ENCODE results near the gene CACNA1D.
"Not testable (repeated sequence)": the region's sequence is repeated elsewhere in the genome, so short reads cannot be mapped to it uniquely, and the experiment has no call there.

CACNA1D gene

DNA sequence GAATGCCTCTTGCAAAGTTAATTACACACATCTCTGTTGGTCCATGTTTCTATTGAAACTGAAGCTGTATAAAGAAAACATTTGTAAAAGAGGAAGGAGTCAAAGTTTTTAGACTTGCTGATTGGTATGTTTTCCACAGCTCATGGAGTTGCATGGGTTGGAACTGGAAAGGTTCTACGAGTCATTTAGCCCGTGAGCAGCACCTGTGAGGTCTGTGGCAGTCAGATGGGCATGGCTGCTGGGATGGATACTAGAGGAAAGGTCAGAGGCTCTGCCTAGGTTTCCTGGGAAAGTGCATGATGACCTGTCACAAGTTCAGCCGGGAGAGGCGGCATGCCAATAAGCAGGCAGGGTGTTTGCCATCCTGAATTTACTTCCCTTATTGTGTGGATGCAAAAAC, 155.4 kb downstream of the CACNA1D start:
- H3K36me3 ChIP-seq (ENCODE audit: control insufficient read depth, insufficient read depth, low read length), result no peaks in the 10 kb centered on the region
- no peaks in the 10 kb centered on the region for H3K9me3 ChIP-seq (ENCODE audit: control insufficient read depth, insufficient read depth, low read length)
- no peak overlapping the region for H3K4me3 ChIP-seq (ENCODE audit: low read depth, low read length)
- no peaks in the 10 kb centered on the region for H3K27me3 ChIP-seq (ENCODE audit: control insufficient read depth, insufficient read depth, low read length)
- H3K9ac ChIP-seq (ENCODE audit: low read depth, low read length), result no peak overlapping the region
- no peaks in the 10 kb centered on the region for H3K4me1 ChIP-seq (ENCODE audit: control insufficient read depth, insufficient read depth, low read length)

DNA sequence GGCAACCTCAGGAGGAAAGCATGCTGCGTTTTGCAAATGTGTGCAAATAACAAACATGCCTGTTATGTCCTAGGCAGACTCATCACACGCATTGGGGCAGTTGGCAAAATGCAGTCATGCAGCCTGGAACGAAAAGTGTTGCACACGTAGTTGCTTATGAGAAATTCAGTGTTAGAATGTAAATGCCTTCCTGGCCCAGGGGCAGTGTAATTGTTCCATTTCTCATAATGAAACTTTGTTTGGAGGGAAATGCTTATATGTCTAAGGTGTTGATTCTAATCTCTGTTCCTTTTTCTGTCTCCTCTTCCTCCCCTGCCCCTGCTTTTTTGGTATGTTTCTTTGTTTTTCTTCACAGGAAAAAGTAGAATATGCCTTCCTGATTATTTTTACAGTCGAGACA, 156.0 kb downstream of the CACNA1D start:
- Histone ChIP-seq H3K36me3 (ENCODE audit: control insufficient read depth, insufficient read depth, low read length) (no peaks in the 10 kb centered on the region), H3K4me3 (ENCODE audit: low read depth, low read length) (no peak overlapping the region), H3K9ac (ENCODE audit: low read depth, low read length) (no peak overlapping the region), H3K27me3 (ENCODE audit: control insufficient read depth, insufficient read depth, low read length) (no peaks in the 10 kb centered on the region), H3K4me1 (ENCODE audit: control insufficient read depth, insufficient read depth, low read length) (no peaks in the 10 kb centered on the region), H3K9me3 (ENCODE audit: control insufficient read depth, insufficient read depth, low read length) (no peaks in the 10 kb centered on the region)

DNA sequence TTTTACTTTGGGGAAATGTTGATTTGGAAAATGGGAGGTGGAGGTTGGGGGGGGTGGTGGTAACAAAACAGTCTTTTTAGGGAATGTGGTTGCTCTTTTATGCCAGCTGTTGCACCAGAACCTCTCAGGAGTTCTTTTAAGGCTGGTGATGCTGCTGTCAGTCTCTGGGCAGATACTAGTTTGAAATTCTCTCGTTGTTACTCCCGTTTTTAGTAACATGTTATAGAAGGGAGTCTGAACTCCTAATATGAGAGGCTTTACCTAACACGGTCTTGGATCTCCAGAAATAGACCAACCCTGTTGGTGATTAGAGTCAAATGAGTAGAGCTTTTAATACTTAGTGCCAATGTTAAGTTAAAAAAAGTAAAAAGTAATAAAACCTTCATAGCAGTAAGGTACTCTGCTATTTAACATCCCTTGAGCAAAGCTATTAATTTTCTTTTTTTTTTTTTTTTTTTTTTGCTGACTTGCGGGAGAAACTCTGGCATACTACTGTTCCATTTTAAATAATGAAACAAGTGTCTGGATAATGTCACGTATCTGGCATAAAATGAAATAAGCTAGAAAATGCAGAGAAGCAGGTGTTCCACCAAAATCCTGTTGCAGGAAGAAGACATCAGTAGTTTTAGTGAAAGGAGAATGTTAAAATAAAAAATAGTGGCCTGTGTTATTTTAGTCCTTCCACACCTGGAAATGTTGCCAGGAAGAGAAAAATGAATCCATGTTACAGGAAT, 156.7 kb downstream of the CACNA1D start:
- Histone ChIP-seq H3K9me3 (ENCODE audit: control insufficient read depth, insufficient read depth, low read length) (no peaks in the 10 kb centered on the region), H3K9ac (ENCODE audit: low read depth, low read length) (no peak overlapping the region)

DNA sequence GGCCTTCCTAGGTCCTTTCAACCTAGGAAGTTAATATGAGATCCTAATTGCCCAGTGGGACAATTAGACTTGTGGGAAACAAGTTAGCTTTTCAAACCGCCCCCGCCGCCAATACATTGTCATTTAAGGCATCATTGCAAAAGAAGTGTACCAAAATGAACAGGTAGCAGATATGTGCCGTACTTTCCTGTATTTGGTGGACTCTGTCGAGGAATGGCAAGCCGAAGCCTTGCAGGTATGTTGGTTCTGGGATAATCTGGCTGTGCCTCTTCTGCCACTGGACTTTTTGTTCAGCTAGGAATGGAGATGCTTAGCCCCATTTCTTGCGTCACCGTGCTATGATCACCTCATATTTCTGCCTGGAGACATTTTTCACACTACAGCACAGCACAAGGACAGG, 157.5 kb downstream of the CACNA1D start:
- Histone ChIP-seq H3K36me3 (ENCODE audit: control insufficient read depth, insufficient read depth, low read length) (no peaks in the 10 kb centered on the region), H3K9me3 (ENCODE audit: control insufficient read depth, insufficient read depth, low read length) (no peaks in the 10 kb centered on the region), H3K27me3 (ENCODE audit: control insufficient read depth, insufficient read depth, low read length) (no peaks in the 10 kb centered on the region), H3K9ac (ENCODE audit: low read depth, low read length) (no peak overlapping the region), H3K4me1 (ENCODE audit: control insufficient read depth, insufficient read depth, low read length) (no peaks in the 10 kb centered on the region), H3K4me3 (ENCODE audit: low read depth, low read length) (no peak overlapping the region)

More for the DNA sequence above, 156.7 kb downstream of the CACNA1D start:
- H3K27me3 ChIP-seq (ENCODE audit: control insufficient read depth, insufficient read depth, low read length), result no peaks in the 10 kb centered on the region
- no peaks in the 10 kb centered on the region for H3K36me3 ChIP-seq (ENCODE audit: control insufficient read depth, insufficient read depth, low read length)
- no peaks in the 10 kb centered on the region for H3K4me1 ChIP-seq (ENCODE audit: control insufficient read depth, insufficient read depth, low read length)
- H3K4me3 ChIP-seq (ENCODE audit: low read depth, low read length), result no peak overlapping the region

DNA sequence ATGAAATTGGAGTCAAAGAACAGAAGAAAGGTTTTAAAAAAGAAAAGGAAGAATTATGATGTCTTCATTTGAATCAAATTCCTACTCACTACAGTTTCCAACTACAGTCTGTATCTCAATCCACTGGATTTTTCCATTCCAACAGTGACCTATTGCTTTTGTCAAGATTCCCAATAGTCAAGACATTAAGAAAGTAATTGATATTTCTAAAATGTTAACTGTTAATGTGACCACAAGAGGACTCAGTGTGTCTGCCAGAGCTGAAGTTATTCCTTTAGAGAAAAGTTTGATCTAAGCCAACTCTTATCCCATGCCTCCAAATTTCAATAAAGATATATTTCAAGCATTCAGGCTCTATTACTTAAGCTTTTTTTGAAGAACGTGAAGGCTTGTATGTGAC, 163.2 kb downstream of the CACNA1D start:
- Histone ChIP-seq H3K27me3 (ENCODE audit: control insufficient read depth, insufficient read depth, low read length) (no peaks in the 10 kb centered on the region), H3K9me3 (ENCODE audit: control insufficient read depth, insufficient read depth, low read length) (no peaks in the 10 kb centered on the region), H3K36me3 (ENCODE audit: control insufficient read depth, insufficient read depth, low read length) (no peaks in the 10 kb centered on the region), H3K9ac (ENCODE audit: low read depth, low read length) (no peak overlapping the region), H3K4me1 (ENCODE audit: control insufficient read depth, insufficient read depth, low read length) (no peaks in the 10 kb centered on the region), H3K4me3 (ENCODE audit: low read depth, low read length) (no peak overlapping the region)

DNA sequence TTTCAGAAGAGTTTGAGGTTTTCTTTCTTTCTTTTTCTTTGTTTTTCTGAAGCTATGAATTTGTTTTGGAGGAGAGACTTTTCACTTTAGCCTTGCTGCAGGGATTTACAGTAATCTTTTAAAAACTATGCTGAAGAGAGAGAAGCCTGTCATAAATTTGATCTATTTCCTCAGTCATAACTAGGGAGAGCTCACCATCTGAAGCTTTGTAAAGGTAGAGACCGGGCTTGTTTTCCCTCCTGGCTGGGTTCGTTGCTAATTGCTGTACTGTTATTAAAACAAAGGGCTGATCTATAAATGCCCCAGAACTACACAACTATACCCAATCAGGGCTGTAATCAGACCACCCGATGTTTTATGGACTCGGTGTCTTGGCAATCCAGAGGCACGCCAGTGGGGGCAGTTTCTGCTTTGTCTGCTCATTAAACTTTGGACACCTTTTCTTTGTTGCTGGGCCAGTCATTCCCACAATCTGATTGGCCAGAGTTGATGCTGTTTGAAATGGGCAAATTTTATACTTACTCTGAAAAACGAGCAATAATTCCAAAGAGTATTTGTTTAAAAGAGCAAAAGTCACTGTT, 164.3 kb downstream of the CACNA1D start:
- Histone ChIP-seq H3K36me3 (ENCODE audit: control insufficient read depth, insufficient read depth, low read length) (no peaks in the 10 kb centered on the region), H3K27me3 (ENCODE audit: control insufficient read depth, insufficient read depth, low read length) (no peaks in the 10 kb centered on the region), H3K9me3 (ENCODE audit: control insufficient read depth, insufficient read depth, low read length) (no peaks in the 10 kb centered on the region), H3K4me3 (ENCODE audit: low read depth, low read length) (no peak overlapping the region), H3K9ac (ENCODE audit: low read depth, low read length) (no peak overlapping the region), H3K4me1 (ENCODE audit: control insufficient read depth, insufficient read depth, low read length) (no peaks in the 10 kb centered on the region)

DNA sequence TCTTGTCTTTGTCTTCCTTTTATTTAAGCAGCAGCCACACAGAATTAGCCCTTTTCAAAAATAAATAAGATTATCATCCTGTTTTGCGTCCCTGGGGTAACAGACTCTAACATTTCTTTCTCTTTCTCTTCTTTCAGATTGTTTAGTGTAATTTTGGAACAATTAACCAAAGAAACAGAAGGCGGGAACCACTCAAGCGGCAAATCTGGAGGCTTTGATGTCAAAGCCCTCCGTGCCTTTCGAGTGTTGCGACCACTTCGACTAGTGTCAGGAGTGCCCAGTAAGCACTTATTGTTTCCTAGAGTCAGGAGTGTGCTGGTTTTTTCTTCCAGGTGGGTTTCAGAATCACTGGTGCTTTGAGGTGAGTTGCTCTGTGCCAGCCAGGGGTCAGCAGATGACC, 165.6 kb downstream of the CACNA1D start:
- Histone ChIP-seq H3K27me3 (ENCODE audit: control insufficient read depth, insufficient read depth, low read length) (no peaks in the 10 kb centered on the region), H3K9ac (ENCODE audit: low read depth, low read length) (no peak overlapping the region), H3K4me3 (ENCODE audit: low read depth, low read length) (no peak overlapping the region), H3K4me1 (ENCODE audit: control insufficient read depth, insufficient read depth, low read length) (no peaks in the 10 kb centered on the region), H3K9me3 (ENCODE audit: control insufficient read depth, insufficient read depth, low read length) (no peaks in the 10 kb centered on the region), H3K36me3 (ENCODE audit: control insufficient read depth, insufficient read depth, low read length) (no peaks in the 10 kb centered on the region)

DNA sequence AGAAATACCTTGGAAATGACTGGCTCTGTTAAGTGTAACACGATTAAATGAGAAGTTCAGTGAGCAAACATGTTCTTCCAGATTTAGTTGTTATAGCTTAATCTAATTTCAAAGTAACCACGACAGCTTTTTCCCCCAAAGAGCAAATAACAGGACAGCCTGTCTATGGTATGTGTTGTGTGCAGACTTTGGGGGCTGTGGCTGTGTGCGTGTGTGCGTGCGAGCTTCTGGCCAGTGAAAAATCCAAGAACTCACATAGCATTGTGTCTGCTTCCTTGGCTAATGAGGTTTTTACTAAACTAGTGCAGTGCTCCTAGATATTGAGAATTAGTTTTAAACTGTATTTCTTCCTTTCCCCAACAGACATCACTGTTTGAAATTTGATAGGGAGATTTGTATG, 167.1 kb downstream of the CACNA1D start:
- no peaks in the 10 kb centered on the region for H3K4me1 ChIP-seq (ENCODE audit: control insufficient read depth, insufficient read depth, low read length)
- H3K9ac ChIP-seq (ENCODE audit: low read depth, low read length), result no peak overlapping the region
- no peak overlapping the region for H3K4me3 ChIP-seq (ENCODE audit: low read depth, low read length)
- H3K36me3 ChIP-seq (ENCODE audit: control insufficient read depth, insufficient read depth, low read length), result no peaks in the 10 kb centered on the region
- no peaks in the 10 kb centered on the region for H3K27me3 ChIP-seq (ENCODE audit: control insufficient read depth, insufficient read depth, low read length)
- no peaks in the 10 kb centered on the region for H3K9me3 ChIP-seq (ENCODE audit: control insufficient read depth, insufficient read depth, low read length)

DNA sequence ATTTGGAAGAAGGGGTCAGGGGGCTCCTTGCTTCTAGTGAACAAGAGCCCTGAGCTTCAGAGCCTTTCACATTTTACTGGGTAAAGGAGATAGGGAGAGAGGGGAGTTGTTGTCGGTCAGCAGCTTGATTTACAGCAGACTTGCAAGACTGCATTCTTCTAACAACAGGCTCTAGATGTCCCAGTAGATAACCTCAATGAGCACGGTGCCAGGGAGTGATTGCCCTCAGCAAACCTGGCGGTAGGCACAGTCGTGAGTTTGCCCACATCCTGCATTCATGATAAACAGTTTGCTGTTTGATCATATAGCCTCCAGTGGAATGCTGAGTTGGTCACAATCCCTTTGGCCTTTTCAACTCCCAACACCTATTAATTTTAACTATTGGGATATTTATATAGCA, 170.4 kb downstream of the CACNA1D start:
- not testable (repeated sequence) for H3K27me3 ChIP-seq (ENCODE audit: control insufficient read depth, insufficient read depth, low read length); H3K9ac ChIP-seq (ENCODE audit: low read depth, low read length); H3K4me3 ChIP-seq (ENCODE audit: low read depth, low read length); H3K9me3 ChIP-seq (ENCODE audit: control insufficient read depth, insufficient read depth, low read length); H3K36me3 ChIP-seq (ENCODE audit: control insufficient read depth, insufficient read depth, low read length); H3K4me1 ChIP-seq (ENCODE audit: control insufficient read depth, insufficient read depth, low read length)

DNA sequence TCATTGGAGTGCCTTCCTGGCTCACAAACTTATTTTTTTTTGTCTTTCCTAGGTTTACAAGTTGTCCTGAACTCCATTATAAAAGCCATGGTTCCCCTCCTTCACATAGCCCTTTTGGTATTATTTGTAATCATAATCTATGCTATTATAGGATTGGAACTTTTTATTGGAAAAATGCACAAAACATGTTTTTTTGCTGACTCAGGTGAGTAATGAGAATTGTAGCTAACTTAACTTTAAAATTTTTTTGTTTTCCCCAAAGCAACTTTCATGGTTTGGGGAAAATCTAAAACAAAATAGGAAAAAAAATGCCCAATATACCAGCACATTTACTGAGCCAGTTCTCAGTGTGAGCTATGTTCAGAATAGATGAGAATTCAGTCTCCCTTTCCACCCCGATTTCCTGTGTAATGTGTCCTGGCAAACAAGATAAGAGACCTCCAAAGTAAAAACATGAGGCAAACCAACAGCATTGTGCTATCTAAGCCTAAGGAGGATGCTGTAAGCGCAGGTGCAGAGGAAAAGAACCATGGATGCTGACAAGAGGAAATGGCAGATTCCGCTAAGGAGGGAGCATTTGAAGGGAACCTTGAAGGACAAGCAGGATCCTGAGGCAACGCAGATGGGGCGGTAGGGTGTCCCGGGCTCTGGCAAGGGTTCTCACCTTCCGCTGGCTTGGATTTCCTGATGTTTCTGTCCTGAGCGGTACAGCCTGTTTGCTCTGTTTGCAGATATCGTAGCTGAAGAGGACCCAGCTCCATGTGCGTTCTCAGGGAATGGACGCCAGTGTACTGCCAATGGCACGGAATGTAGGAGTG, 171.4 kb downstream of the CACNA1D start:
- H3K9ac ChIP-seq (ENCODE audit: low read depth, low read length), result no peak overlapping the region
- H3K9me3 ChIP-seq (ENCODE audit: control insufficient read depth, insufficient read depth, low read length), result no peaks in the 10 kb centered on the region
- no peak overlapping the region for H3K4me3 ChIP-seq (ENCODE audit: low read depth, low read length)
- H3K27me3 ChIP-seq (ENCODE audit: control insufficient read depth, insufficient read depth, low read length), result no peaks in the 10 kb centered on the region
- no peaks in the 10 kb centered on the region for H3K4me1 ChIP-seq (ENCODE audit: control insufficient read depth, insufficient read depth, low read length)
- H3K36me3 ChIP-seq (ENCODE audit: control insufficient read depth, insufficient read depth, low read length), result no peaks in the 10 kb centered on the region

DNA sequence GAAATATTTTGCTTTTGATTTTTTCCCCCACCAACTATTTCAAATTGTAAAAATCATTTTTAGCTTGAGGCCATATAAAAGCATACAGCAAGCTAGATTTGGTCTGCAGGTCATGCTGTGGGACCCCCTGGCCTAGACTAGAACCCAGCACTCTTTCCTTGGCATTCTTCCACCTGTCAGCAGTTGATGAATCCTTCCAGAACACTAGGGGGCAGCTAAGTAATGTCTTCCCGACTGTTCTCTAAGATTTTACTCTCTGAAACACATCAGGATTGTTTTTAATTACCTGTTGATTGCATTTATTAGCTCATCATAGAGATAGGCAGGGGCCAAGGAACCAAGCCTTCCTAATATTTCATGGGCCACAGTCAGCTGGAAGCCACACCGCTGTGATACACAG, 174.5 kb downstream of the CACNA1D start:
- Histone ChIP-seq H3K9me3 (ENCODE audit: control insufficient read depth, insufficient read depth, low read length) (no peaks in the 10 kb centered on the region), H3K27me3 (ENCODE audit: control insufficient read depth, insufficient read depth, low read length) (no peaks in the 10 kb centered on the region), H3K4me1 (ENCODE audit: control insufficient read depth, insufficient read depth, low read length) (no peaks in the 10 kb centered on the region), H3K9ac (ENCODE audit: low read depth, low read length) (no peak overlapping the region), H3K36me3 (ENCODE audit: control insufficient read depth, insufficient read depth, low read length) (no peaks in the 10 kb centered on the region), H3K4me3 (ENCODE audit: low read depth, low read length) (no peak overlapping the region)

DNA sequence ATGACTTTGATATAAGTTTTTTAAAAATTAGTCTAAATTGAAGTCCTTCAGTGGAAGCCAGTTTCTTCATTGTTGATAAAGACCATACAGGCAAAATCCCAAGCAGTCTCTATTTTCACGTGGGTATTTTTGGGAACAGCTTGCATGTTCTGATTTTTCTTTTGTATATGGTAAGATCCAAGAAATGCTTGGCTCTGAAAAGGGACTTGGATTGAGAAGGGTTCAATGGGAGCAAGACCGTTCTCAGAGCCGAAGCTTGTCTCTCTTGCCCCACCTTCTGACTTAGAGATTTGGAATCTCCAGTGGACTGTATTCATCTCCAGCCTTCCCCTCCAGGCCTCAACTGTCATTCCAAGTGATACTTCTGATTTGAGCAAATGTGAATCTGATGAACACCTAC, 176.3 kb downstream of the CACNA1D start:
- no peaks in the 10 kb centered on the region for H3K4me1 ChIP-seq (ENCODE audit: control insufficient read depth, insufficient read depth, low read length)
- no peak overlapping the region for H3K9ac ChIP-seq (ENCODE audit: low read depth, low read length)
- H3K36me3 ChIP-seq (ENCODE audit: control insufficient read depth, insufficient read depth, low read length), result no peaks in the 10 kb centered on the region
- H3K27me3 ChIP-seq (ENCODE audit: control insufficient read depth, insufficient read depth, low read length), result no peaks in the 10 kb centered on the region
- no peaks in the 10 kb centered on the region for H3K9me3 ChIP-seq (ENCODE audit: control insufficient read depth, insufficient read depth, low read length)
- H3K4me3 ChIP-seq (ENCODE audit: low read depth, low read length), result no peak overlapping the region
